H1 (cell line): ENCODE results near the gene LAP3. TPM values are rescaled to one million over a fixed set of nuclear protein-coding genes. Genes with fewer than 3 reads are reported as not detected.

ENCODE experiments used
- CTCF ChIA-PET: fragments of 300-600 bp; sonication (Branson Sonifier 250); formaldehyde crosslinking; loops from one replicate; lab custom pipeline; 2021; ENCODE audit not compliant: partially characterized antibody; lab: Charles Lee
- POLR2A ChIA-PET: fragments of 300-600 bp; sonication (Branson Sonifier 250); formaldehyde crosslinking; loops from one replicate; lab custom pipeline; 2021; ENCODE audit warnings: inconsistent platforms; ENCODE audit not compliant: partially characterized antibody; lab: Charles Lee
- DNase-seq, 2 experiments: peaks; one replicate each; pipeline versions ENCODE4 v3.0.0 to v3.0.0-alpha.2; 2010 to 2022; ENCODE audit warnings: low spot score in 2 of 2, low read depth in 1 of 2, mixed read lengths in 1 of 2
- FAIRE-seq: peaks from 2 replicates; lab custom pipeline; 2011; peaks lifted over from hg19 to GRCh38; lab: Jason Lieb, UNC
- H2AFZ ChIP-seq: 2 replicates; pipeline ENCODE4 v1.8.1; 2012; ENCODE audit warnings: low read length, inconsistent platforms
- H2AK5ac ChIP-seq: 2 replicates; pipeline ENCODE4 v1.6.1; 2013; ENCODE audit warnings: low read depth, low read length
- H2BK120ac ChIP-seq: replicated peaks from 2 replicates; pipeline ENCODE3; 2013; ENCODE audit warnings: low read depth, low read length, inconsistent platforms
- H2BK12ac ChIP-seq: 2 replicates; pipeline ENCODE4 v1.6.1; 2013; ENCODE audit warnings: low read depth, low read length
- H2BK15ac ChIP-seq: 2 replicates; pipeline ENCODE4 v1.6.1; 2013; ENCODE audit warnings: low read length
- H2BK20ac ChIP-seq: 2 replicates; pipeline ENCODE4 v1.6.1; 2013; ENCODE audit warnings: low read length
- H2BK5ac ChIP-seq: 2 replicates; pipeline ENCODE4 v1.6.1; 2013; ENCODE audit warnings: low read depth, low read length
- H3K14ac ChIP-seq: 2 replicates; pipeline ENCODE4 v1.6.1; 2013; ENCODE audit warnings: inconsistent platforms; ENCODE audit not compliant: insufficient read length
- H3K18ac ChIP-seq: 2 replicates; pipeline ENCODE4 v1.6.1; 2013; ENCODE audit warnings: low read length; ENCODE audit errors: extremely low read depth
- H3K23ac ChIP-seq: 2 replicates; pipeline ENCODE4 v1.6.1; 2013; ENCODE audit warnings: inconsistent platforms; ENCODE audit not compliant: insufficient read length
- H3K23me2 ChIP-seq: 2 replicates; pipeline ENCODE4 v1.6.1; 2013; ENCODE audit warnings: low read depth, low read length
- H3K27ac ChIP-seq: 2 replicates; pipeline ENCODE4 v1.6.1; 2011; ENCODE audit warnings: low read depth, low read length, inconsistent platforms
- H3K27me3 ChIP-seq, 4 experiments: replicated peaks in 1 of 4; 1 replicate in 1 of 4; 2 replicates in 3 of 4; pipeline versions ENCODE4 v1.6.1 to v1.8.1; 2011 to 2013; ENCODE audit warnings: low read length in 3 of 4, mild to moderate bottlenecking in 3 of 4, inconsistent platforms in 2 of 4, mixed read lengths in 2 of 4, moderate library complexity in 1 of 4; ENCODE audit not compliant: control insufficient read depth in 3 of 4, insufficient read depth in 3 of 4; ENCODE audit errors: extremely low read depth in 1 of 4
- H3K36me3 ChIP-seq, 4 experiments: 2 replicates each; pipeline versions ENCODE4 v1.6.1 to v1.8.1; 2011 to 2013; ENCODE audit warnings: mild to moderate bottlenecking in 4 of 4, low read length in 3 of 4, moderate library complexity in 2 of 4, control low read depth in 1 of 4, inconsistent platforms in 1 of 4; ENCODE audit not compliant: insufficient read depth in 4 of 4, control insufficient read depth in 2 of 4
- H3K4ac ChIP-seq: replicated peaks from 2 replicates; pipeline ENCODE3; 2013; ENCODE audit warnings: low read length, low read depth, mixed read lengths, inconsistent platforms; ENCODE audit not compliant: insufficient read length
- H3K4me1 ChIP-seq, 4 experiments: replicated peaks in 1 of 4; 1 replicate in 1 of 4; 2 replicates in 3 of 4; pipeline versions ENCODE4 v1.6.1 to v1.8.1; 2011 to 2013; ENCODE audit warnings: low read length in 3 of 4, inconsistent platforms in 2 of 4, mixed read lengths in 1 of 4; ENCODE audit not compliant: insufficient read depth in 4 of 4, control insufficient read depth in 3 of 4
- H3K4me2 ChIP-seq, 2 experiments: 2 replicates each; pipeline versions ENCODE4 v1.6.1 to v1.8.1; 2011 to 2013; ENCODE audit warnings: low read depth in 2 of 2, low read length in 2 of 2, control low read depth in 1 of 2, inconsistent platforms in 1 of 2, mild to moderate bottlenecking in 1 of 2; ENCODE audit not compliant: insufficient read depth in 1 of 2
- H3K4me3 ChIP-seq, 4 experiments: fragments of 200-600, 300-600 bp in 1 of 4; sonication (generic), shearing (Covaris generic), sonication (Bioruptor Twin) in 1 of 4; 2 replicates each; pipeline versions ENCODE4 v1.5.1 to v1.8.1; 2011 to 2016; ENCODE audit warnings: low read length in 4 of 4, low read depth in 3 of 4, control low read depth in 2 of 4, inconsistent platforms in 2 of 4, mild to moderate bottlenecking in 2 of 4, mixed read lengths in 1 of 4, moderate library complexity in 1 of 4; ENCODE audit not compliant: insufficient read depth in 2 of 4; ENCODE audit errors: extremely low read depth in 1 of 4
- H3K56ac ChIP-seq: replicated peaks from 2 replicates; pipeline ENCODE3; 2013; ENCODE audit warnings: low read depth, mild to moderate bottlenecking, mixed read lengths, low read length, inconsistent platforms; ENCODE audit not compliant: insufficient read length
- H3K79me1 ChIP-seq: 2 replicates; pipeline ENCODE4 v1.6.1; 2013; ENCODE audit warnings: low read depth, low read length, control low read depth
- H3K79me2 ChIP-seq, 2 experiments: 2 replicates each; pipeline versions ENCODE4 v1.6.1 to v1.8.1; 2012 to 2013; ENCODE audit warnings: low read length in 2 of 2, mild to moderate bottlenecking in 2 of 2, inconsistent platforms in 1 of 2; ENCODE audit not compliant: insufficient read depth in 2 of 2, control insufficient read depth in 1 of 2
- H3K9ac ChIP-seq, 4 experiments: replicated peaks in 1 of 4; 1 replicate in 1 of 4; 2 replicates in 3 of 4; pipeline versions ENCODE4 v1.6.1 to v1.8.1; 2011 to 2013; ENCODE audit warnings: low read depth in 3 of 4, low read length in 3 of 4, control low read depth in 2 of 4, mild to moderate bottlenecking in 2 of 4, moderate library complexity in 2 of 4, inconsistent platforms in 1 of 4; ENCODE audit errors: extremely low read depth in 1 of 4
- H3K9me3 ChIP-seq, 2 experiments: 2 replicates each; pipeline versions ENCODE4 v1.6.1 to v1.8.1; 2012 to 2013; ENCODE audit warnings: mild to moderate bottlenecking in 2 of 2, moderate library complexity in 2 of 2, control low read depth in 1 of 2, inconsistent platforms in 1 of 2, low read depth in 1 of 2, low read length in 1 of 2, mixed read lengths in 1 of 2; ENCODE audit not compliant: insufficient read depth in 2 of 2
- H4K20me1 ChIP-seq, 2 experiments: replicated peaks in 1 of 2; 2 replicates each; pipeline versions ENCODE3 to v1.8.1; 2011 to 2013; ENCODE audit warnings: inconsistent platforms in 2 of 2, low read length in 2 of 2, mild to moderate bottlenecking in 1 of 2; ENCODE audit not compliant: insufficient read depth in 2 of 2, control insufficient read depth in 1 of 2
- H4K5ac ChIP-seq: 2 replicates; pipeline ENCODE4 v1.6.1; 2013; ENCODE audit warnings: low read length, low read depth, mixed read lengths, inconsistent platforms; ENCODE audit not compliant: insufficient read length
- H4K8ac ChIP-seq: 2 replicates; pipeline ENCODE4 v1.8.0; 2013; ENCODE audit warnings: mild to moderate bottlenecking, moderate library complexity, low read length, inconsistent platforms; ENCODE audit not compliant: insufficient read depth; ENCODE audit errors: extremely low read depth
- H4K91ac ChIP-seq: replicated peaks from 2 replicates; pipeline ENCODE3; 2013; ENCODE audit warnings: low read length, mixed read lengths, inconsistent platforms; ENCODE audit not compliant: insufficient read length
- CTBP2 ChIP-seq: IDR thresholded peaks from 2 replicates; pipeline ENCODE4 v1.7.0; 2011; ENCODE audit warnings: borderline replicate concordance, mild to moderate bottlenecking, moderate library complexity, mixed read lengths, low read length; ENCODE audit not compliant: insufficient read depth, insufficient read length
- CTCF ChIP-seq, 3 experiments: IDR thresholded peaks; 1 replicate in 2 of 3; 2 replicates in 1 of 3; pipeline versions ENCODE4 v1.5.1 to v1.6.1; 2011; ENCODE audit warnings: low read length in 3 of 3, mild to moderate bottlenecking in 3 of 3, inconsistent platforms in 2 of 3, low read depth in 1 of 3, moderate library complexity in 1 of 3; ENCODE audit not compliant: insufficient read depth in 1 of 3; ENCODE audit errors: control extremely low read depth in 1 of 3
- EZH2 ChIP-seq: fragments of 200-600 bp; sonication (generic); IDR thresholded peaks from 2 replicates; pipeline ENCODE4 v1.7.1; 2012; ENCODE audit warnings: low read depth, mild to moderate bottlenecking, moderate library complexity, low read length, inconsistent platforms; ENCODE audit not compliant: severe bottlenecking
- GTF2F1 ChIP-seq: IDR thresholded peaks from 2 replicates; pipeline ENCODE4 v1.6.1; 2012; ENCODE audit warnings: low read depth, low read length, improper control_type of control experiment, borderline replicate concordance
- JUN ChIP-seq: IDR thresholded peaks from 2 replicates; pipeline ENCODE4 v1.6.1; 2011; ENCODE audit warnings: low read depth, mild to moderate bottlenecking, improper control_type of control experiment, low read length
- KDM5A ChIP-seq: fragments of 200-600 bp; IDR thresholded peaks from 2 replicates; pipeline ENCODE4 v1.7.1; 2012; ENCODE audit warnings: mild to moderate bottlenecking, low read length, inconsistent platforms, mixed read lengths
- POLR2A ChIP-seq, 2 experiments: IDR thresholded peaks; 1 replicate in 1 of 2; 2 replicates in 1 of 2; pipeline ENCODE4 v1.6.1; 2011; ENCODE audit warnings: low read depth in 2 of 2, low read length in 2 of 2, mild to moderate bottlenecking in 2 of 2; ENCODE audit errors: control extremely low read depth in 1 of 2
- POU5F1 ChIP-seq: IDR thresholded peaks from 2 replicates; pipeline ENCODE4 v1.6.1; 2011; ENCODE audit warnings: low read depth, mild to moderate bottlenecking, low read length, moderate library complexity
- TAF7 ChIP-seq: optimal IDR thresholded peaks from 2 replicates; pipeline ENCODE3; 2011; ENCODE audit warnings: low read depth, mild to moderate bottlenecking, inconsistent platforms, low read length, moderate library complexity, borderline replicate concordance
- USF2 ChIP-seq: IDR thresholded peaks from 2 replicates; pipeline ENCODE4 v1.6.1; 2011; ENCODE audit warnings: low read length, improper control_type of control experiment
- WGBS, 2 experiments: shearing (Covaris generic) in 1 of 2; methylation state at CpG; one replicate each; pipeline versions ENCODE4 v1.1.6 to v1.1.7; 2013 to 2015; ENCODE audit warnings: low lambda C conversion rate in 2 of 2, mixed read lengths in 2 of 2, inconsistent platforms in 1 of 2, low coverage in 1 of 2, missing lambda C conversion rate in 1 of 2; ENCODE audit not compliant: insufficient replicate concordance in 2 of 2, insufficient coverage in 1 of 2, insufficient read length in 1 of 2; ENCODE audit errors: extremely low coverage in 1 of 2, missing lambda C conversion rate in 1 of 2; 5-methylcytosine and 5-hydroxymethylcytosine counted together
- polyA plus RNA-seq, 7 experiments: library from polyadenylated mRNA; depleted of rRNA in 3 of 7; stranded (reverse) in 5 of 7; unstranded in 2 of 7; fragments of >200 nt in 5 of 7; fragments of 200-250 nt in 2 of 7; gene quantifications; 1 replicate in 5 of 7; 2 replicates in 1 of 7; 4 replicates in 1 of 7; pipeline versions ENCODE4 v1.2.1 to v1.2.3, GENCODE V29; 2011 to 2013; ENCODE audit warnings: missing spikeins in 2 of 7, mixed read lengths in 2 of 7
- total RNA-seq: library from RNA; stranded (reverse); fragmentation: NEBNext Ultra II Directional; extraction: Animal tissue kit (Norgen Biotek cat#: 25700); gene quantifications from 2 replicates; pipeline ENCODE4 v1.2.1, GENCODE V29; 2021

LAP3 gene
- total and polyA plus RNA-seq, 2 of the 8 experiments (the other 6 are each of a cell fraction or from before 2014, with no cell fraction given) = 28.3 to 50.9 TPM

- Histone ChIP-seq H4K20me1 (no peaks in the 10 kb centered on the region), H3K9ac (no peak overlapping the region), H3K18ac (no peak overlapping the region), H2BK5ac (no peak overlapping the region), H3K4me3 (no peak overlapping the region), H4K91ac (no peak overlapping the region), H3K9me3 (no peaks in the 10 kb centered on the region), H3K4me2 (no peak overlapping the region), H4K5ac (no peak overlapping the region), H3K36me3 (no peaks in the 10 kb centered on the region), H2AFZ (no peak overlapping the region), H2BK20ac (no peak overlapping the region), H3K79me1 (no peaks in the 10 kb centered on the region; the same call in 1 of the 2 replicates), H3K79me2 (0 out of 4 replicates have a peak, but pooled peaks cover 0 to 7% of the 10 kb centered on the region in 2 experiments), H3K23me2 (peaks cover 5% of the 10 kb centered on the region; the same call in 1 of the 2 replicates), H2BK120ac (no peak overlapping the region), H3K27ac (no peak overlapping the region), H2BK15ac (no peak overlapping the region), H2AK5ac (no peak overlapping the region), H4K8ac (no peak overlapping the region), H3K23ac (no peak overlapping the region), H3K4ac (no peak overlapping the region), H3K56ac (no peak overlapping the region), H3K27me3 (no peaks in the 10 kb centered on the region), H3K4me1 (peaks cover 0 to 5% (median 3%) of the 10 kb centered on the region in 4 experiments; a peak in 4 of 7 replicates), H2BK12ac (no peak overlapping the region), H3K14ac (no peak overlapping the region)
- CTCF ChIA-PET = interaction anchor here (1.7 to 4.5 kb wide), 2 partner anchors 21 to 25 kb away, joined by 3 to 23 read pairs; no protein-coding TSS in a partner anchor
- FAIRE-seq (no peak), DNase-seq (no peak)
- POLR2A ChIA-PET = interaction anchor here (1.1 to 1.8 kb wide), 3 partner anchors 29 to 70 kb away, joined by 3 to 6 read pairs (median 4); no protein-coding TSS in a partner anchor
- WGBS, 2 experiments = 84% methylated on average over 4 of the region's 4 CpGs; no CpG with 5 or more reads in 1 of the 2 experiments
- TF ChIP-seq TAF7 = no peak
- TF ChIP-seq KDM5A = no peak
- TF ChIP-seq POU5F1 = no peak
- no peak for TF ChIP-seq JUN
- TF ChIP-seq USF2 = no peak
- no peak for TF ChIP-seq GTF2F1
- TF ChIP-seq EZH2 = no peak
- no peak for TF ChIP-seq POLR2A (IDR thresholded peaks at IDR 0.05; ENCODE audit: control extremely low read depth in 1 of 2, low read depth in 2 of 2, low read length in 2 of 2)
- no peak for TF ChIP-seq CTBP2
- no peak for TF ChIP-seq CTCF (IDR thresholded peaks at IDR 0.05; ENCODE audit: control extremely low read depth in 1 of 3, insufficient read depth in 1 of 3, low read depth in 1 of 3, low read length in 3 of 3)
Observed at GRCh38 chr4:17574206-17574605, 2.8 kb upstream of the LAP3 start.
